SU-DHL-6 (cell line): ENCODE data around the gene OSTM1.
"Not testable (repeated sequence)": the region's sequence is repeated elsewhere in the genome, so short reads cannot be mapped to it uniquely, and the experiment has no call there.

Experiments used
- H2AFZ ChIP-seq: fragments of 200-600 bp; sonication (generic); 2 replicates; pipeline ENCODE4 v1.6.1; 2014; ENCODE audit warnings: low read depth, mild to moderate bottlenecking, moderate library complexity, mixed read lengths, antibody characterized with exemption, low read length; ENCODE audit not compliant: severe bottlenecking
- H3F3A ChIP-seq: fragments of 200-600 bp; shearing (Covaris generic); 2 replicates; pipeline ENCODE4 v1.6.0; 2016; ENCODE audit warnings: antibody characterized with exemption, mild to moderate bottlenecking; ENCODE audit not compliant: insufficient read depth
- H3K27ac ChIP-seq: fragments of 200-600 bp; sonication (generic); 2 replicates; pipeline ENCODE4 v1.5.1; 2016; ENCODE audit warnings: low read depth, mild to moderate bottlenecking, low read length, moderate library complexity, mixed read lengths
- H3K27me3 ChIP-seq: fragments of 200-600 bp; sonication (generic), shearing (Covaris generic); 2 replicates; pipeline ENCODE4 v1.6.0; 2014; ENCODE audit warnings: mild to moderate bottlenecking, low read length
- H3K36me3 ChIP-seq: fragments of 200-600 bp; sonication (generic); 2 replicates; pipeline ENCODE4 v1.6.1; 2014; ENCODE audit warnings: mild to moderate bottlenecking, low read length, mixed read lengths
- H3K4me2 ChIP-seq: fragments of 300-600, 200-600 bp; shearing (Covaris generic), sonication (generic); 2 replicates; pipeline ENCODE4 v1.6.0; 2014; ENCODE audit warnings: low read length, low read depth, mild to moderate bottlenecking; ENCODE audit not compliant: poor library complexity, severe bottlenecking
- H3K4me3 ChIP-seq: fragments of 200-600 bp; sonication (generic); 2 replicates; pipeline ENCODE4 v1.5.1; 2014; ENCODE audit warnings: antibody characterized with exemption, low read length, mild to moderate bottlenecking, mixed read lengths; ENCODE audit not compliant: insufficient read depth, poor library complexity, severe bottlenecking
- H3K79me2 ChIP-seq: fragments of 200-600 bp; sonication (generic); 2 replicates; pipeline ENCODE4 v1.6.1; 2014; ENCODE audit warnings: mild to moderate bottlenecking, low read length, moderate library complexity; ENCODE audit not compliant: insufficient read depth
- H3K9ac ChIP-seq: fragments of 200-600 bp; sonication (generic); 2 replicates; pipeline ENCODE4 v1.7.0; 2014; ENCODE audit warnings: mild to moderate bottlenecking, low read length
- H3K9me2 ChIP-seq: fragments of 200-600 bp; sonication (generic); replicated peaks from 2 replicates; pipeline ENCODE4 v1.6.1; 2014; ENCODE audit warnings: low read length; ENCODE audit not compliant: insufficient read depth
- H3K9me3 ChIP-seq: fragments of 200-600 bp; sonication (generic); 2 replicates; pipeline ENCODE4 v1.6.1; 2014; ENCODE audit warnings: low read length, mixed read lengths; ENCODE audit not compliant: insufficient read depth
- H4K20me1 ChIP-seq: fragments of 200-600 bp; sonication (generic); 2 replicates; pipeline ENCODE4 v1.6.1; 2014; ENCODE audit warnings: low read depth, mild to moderate bottlenecking, antibody characterized with exemption, low read length, moderate library complexity, mixed read lengths
- EZH2phosphoT487 ChIP-seq: fragments of 200-600 bp; sonication (generic), shearing (Covaris generic); conservative IDR thresholded peaks from 2 replicates; pipeline ENCODE4 v1.6.1; 2018; ENCODE audit warnings: mild to moderate bottlenecking, antibody characterized with exemption, low read length, moderate library complexity, mixed read lengths
- TF ChIP-seq, protein P1 (sequence below): fragments of 200-600 bp; sonication (generic); IDR thresholded peaks from one replicate; pipeline ENCODE4 v1.5.1; 2017; ENCODE audit warnings: antibody characterized with exemption, mild to moderate bottlenecking, low read length, moderate library complexity; ENCODE audit not compliant: insufficient read depth, poor library complexity, severe bottlenecking

Gene OSTM1

DNA sequence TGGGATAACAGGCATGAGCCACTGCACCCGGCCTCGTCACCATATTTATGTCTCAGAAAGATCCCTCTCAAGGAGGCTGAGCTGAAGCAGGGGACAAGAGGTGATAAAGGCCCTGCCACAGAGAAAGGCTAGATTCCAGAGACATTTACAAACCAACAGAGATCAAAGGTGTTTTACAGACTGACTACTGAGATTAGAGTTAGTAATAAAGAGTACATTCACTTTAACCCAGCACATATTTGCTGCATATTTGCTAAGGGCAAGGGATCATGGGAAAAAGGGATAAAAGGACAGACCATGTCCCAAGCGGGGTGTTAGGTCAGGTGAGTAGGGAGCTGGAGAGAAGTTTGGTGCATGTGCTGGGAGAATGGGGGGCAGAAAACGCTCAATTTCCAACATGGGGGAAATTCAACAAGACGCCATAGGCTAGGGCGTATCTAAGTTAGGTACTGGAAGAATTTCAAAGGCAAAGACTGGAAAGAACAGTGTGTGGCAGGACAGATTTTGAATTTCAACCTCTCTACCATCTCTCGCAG is 72.8 kb downstream of the OSTM1 start:
- H3K4me2 ChIP-seq = no peak overlapping the region
- H3F3A ChIP-seq = no peaks in the 10 kb centered on the region
- H2AFZ ChIP-seq = no peak overlapping the region
- H4K20me1 ChIP-seq = no peaks in the 10 kb centered on the region
- H3K9ac ChIP-seq = no peak overlapping the region
- H3K9me2 ChIP-seq = no peaks in the 10 kb centered on the region
- no peaks in the 10 kb centered on the region for H3K27me3 ChIP-seq
- H3K36me3 ChIP-seq = no peaks in the 10 kb centered on the region
- no peak overlapping the region for H3K27ac ChIP-seq
- TF ChIP-seq EZH2phosphoT487 = no peak
- TF ChIP-seq, protein P1, sequence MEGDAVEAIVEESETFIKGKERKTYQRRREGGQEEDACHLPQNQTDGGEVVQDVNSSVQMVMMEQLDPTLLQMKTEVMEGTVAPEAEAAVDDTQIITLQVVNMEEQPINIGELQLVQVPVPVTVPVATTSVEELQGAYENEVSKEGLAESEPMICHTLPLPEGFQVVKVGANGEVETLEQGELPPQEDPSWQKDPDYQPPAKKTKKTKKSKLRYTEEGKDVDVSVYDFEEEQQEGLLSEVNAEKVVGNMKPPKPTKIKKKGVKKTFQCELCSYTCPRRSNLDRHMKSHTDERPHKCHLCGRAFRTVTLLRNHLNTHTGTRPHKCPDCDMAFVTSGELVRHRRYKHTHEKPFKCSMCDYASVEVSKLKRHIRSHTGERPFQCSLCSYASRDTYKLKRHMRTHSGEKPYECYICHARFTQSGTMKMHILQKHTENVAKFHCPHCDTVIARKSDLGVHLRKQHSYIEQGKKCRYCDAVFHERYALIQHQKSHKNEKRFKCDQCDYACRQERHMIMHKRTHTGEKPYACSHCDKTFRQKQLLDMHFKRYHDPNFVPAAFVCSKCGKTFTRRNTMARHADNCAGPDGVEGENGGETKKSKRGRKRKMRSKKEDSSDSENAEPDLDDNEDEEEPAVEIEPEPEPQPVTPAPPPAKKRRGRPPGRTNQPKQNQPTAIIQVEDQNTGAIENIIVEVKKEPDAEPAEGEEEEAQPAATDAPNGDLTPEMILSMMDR = no peak
- H3K9me3 ChIP-seq = no peaks in the 10 kb centered on the region
- no peaks in the 10 kb centered on the region for H3K79me2 ChIP-seq
- H3K4me3 ChIP-seq = no peak overlapping the region

DNA sequence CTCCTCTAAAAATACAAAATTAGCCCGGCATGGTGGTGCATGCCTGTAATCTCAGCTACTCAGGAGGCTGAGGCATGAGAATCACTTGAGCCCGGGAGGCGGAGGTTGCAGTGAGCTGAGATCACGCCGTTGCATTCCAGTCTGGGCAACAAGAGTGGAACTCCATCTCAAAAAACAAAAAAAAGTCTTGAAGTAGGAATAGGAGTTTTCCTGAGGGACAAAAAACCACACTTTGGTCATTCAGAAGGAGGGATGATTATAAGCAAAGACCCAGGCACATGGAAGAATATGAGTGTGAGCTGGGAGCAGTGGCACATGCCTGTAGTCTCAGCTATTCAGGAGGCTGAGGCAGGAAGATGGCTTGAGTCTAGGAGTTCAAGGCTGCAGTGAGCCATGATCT is 74.3 kb downstream of the OSTM1 start:
- not testable (repeated sequence) for H4K20me1 ChIP-seq, H3K79me2 ChIP-seq, H3K36me3 ChIP-seq, H3K9me3 ChIP-seq, H3K27me3 ChIP-seq, H3K27ac ChIP-seq, H3K4me2 ChIP-seq, H3F3A ChIP-seq, H3K9me2 ChIP-seq, H3K4me3 ChIP-seq, H3K9ac ChIP-seq, H2AFZ ChIP-seq

DNA sequence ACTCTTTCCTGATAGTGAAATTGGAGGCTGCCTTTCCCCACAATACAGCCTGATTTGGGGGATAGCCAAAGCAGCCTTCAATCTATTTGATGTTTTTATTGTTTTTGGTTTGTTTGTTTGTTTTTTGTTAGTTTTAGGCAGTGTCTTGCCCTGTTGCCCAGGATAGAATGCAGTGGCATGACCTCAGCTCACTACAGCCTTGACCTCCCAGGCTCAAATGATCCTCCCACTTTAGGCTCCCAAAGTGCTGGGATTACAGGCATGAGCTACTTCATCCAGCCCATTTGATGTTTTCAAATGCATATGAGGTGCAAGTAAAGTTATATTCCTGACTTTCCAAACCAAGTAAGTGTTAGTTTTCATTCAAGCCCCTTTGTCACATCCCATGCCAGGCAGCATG is 75.2 kb downstream of the OSTM1 start:
- Histone ChIP-seq H3K27ac (no peak overlapping the region), H3K36me3 (no peaks in the 10 kb centered on the region), H3K4me2 (no peak overlapping the region), H3F3A (no peaks in the 10 kb centered on the region), H4K20me1 (no peaks in the 10 kb centered on the region), H3K9me3 (no peaks in the 10 kb centered on the region), H3K9ac (no peak overlapping the region), H2AFZ (no peak overlapping the region), H3K27me3 (no peaks in the 10 kb centered on the region), H3K9me2 (no peaks in the 10 kb centered on the region), H3K4me3 (no peak overlapping the region), H3K79me2 (no peaks in the 10 kb centered on the region)
- TF ChIP-seq, protein P1 = no peak
- TF ChIP-seq EZH2phosphoT487 = no peak

DNA sequence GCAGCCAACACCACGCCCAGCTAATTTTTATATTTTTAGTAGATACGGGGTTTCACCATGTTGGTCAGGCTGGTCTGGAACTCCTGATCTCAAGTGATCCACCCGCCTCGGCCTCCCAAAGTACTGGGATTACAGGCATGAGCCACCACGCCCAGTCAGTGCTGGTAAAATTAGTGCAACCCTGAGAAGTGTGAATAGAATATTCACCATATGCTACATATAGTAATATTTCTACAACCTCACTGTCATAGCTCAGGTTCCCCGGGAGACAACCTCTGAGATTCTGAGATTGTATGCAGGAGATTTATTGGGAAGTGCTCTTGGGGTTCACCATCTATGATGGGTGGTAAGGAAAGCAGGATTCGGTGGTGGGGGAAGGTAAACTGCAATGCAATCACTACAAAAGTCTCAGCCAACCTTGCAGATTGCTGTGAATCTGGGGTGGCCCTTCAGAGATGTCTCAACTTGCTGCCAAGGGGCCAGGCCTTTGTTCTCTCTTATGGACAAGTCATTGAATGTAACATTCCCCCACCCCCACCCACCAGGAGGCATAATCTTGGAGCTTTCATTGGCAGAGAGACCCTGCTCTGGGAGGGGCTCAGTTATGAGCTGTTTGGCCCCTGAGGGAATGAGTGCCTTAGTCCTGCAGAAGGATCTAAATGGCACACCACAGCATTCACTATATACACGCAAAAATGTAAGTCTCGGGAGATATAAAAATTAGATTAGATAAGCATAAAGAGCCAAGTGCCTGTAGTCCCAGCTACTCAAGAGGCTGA is 82.6 kb downstream of the OSTM1 start:
- no peaks in the 10 kb centered on the region for H3K27me3 ChIP-seq

More for the DNA sequence above, 82.6 kb downstream of the OSTM1 start:
- H3K4me3 ChIP-seq = no peak overlapping the region
- H3K4me2 ChIP-seq = no peak overlapping the region
- no peak overlapping the region for H3K27ac ChIP-seq
- no peaks in the 10 kb centered on the region for H3F3A ChIP-seq
- H3K9me2 ChIP-seq = no peaks in the 10 kb centered on the region
- H3K9ac ChIP-seq = no peak overlapping the region
- TF ChIP-seq, protein P1 = no peak
- TF ChIP-seq EZH2phosphoT487 = no peak
- no peak overlapping the region for H2AFZ ChIP-seq
- no peaks in the 10 kb centered on the region for H3K79me2 ChIP-seq
- H4K20me1 ChIP-seq = no peaks in the 10 kb centered on the region
- H3K9me3 ChIP-seq = no peaks in the 10 kb centered on the region
- no peaks in the 10 kb centered on the region for H3K36me3 ChIP-seq
